H9 (cell line): ENCODE measurements around the gene MYL11. TPM values are rescaled to one million over a fixed set of nuclear protein-coding genes. Genes with fewer than 3 reads are reported as not detected.

ENCODE experiments used
- DNase-seq: peaks from one replicate; pipeline ENCODE4 v3.0.0-alpha.2; 2017
- H2AFZ ChIP-seq: one replicate; pipeline ENCODE4 v1.6.1; 2013; ENCODE audit warnings: mild to moderate bottlenecking, low read length, control low read depth, moderate library complexity
- H2AK5ac ChIP-seq: 2 replicates; pipeline ENCODE4 v1.6.1; 2013; ENCODE audit warnings: low read length, control low read depth, mixed read lengths; ENCODE audit not compliant: insufficient read length
- H2BK120ac ChIP-seq: one replicate; pipeline ENCODE4 v1.6.1; 2013; ENCODE audit warnings: low read depth, mild to moderate bottlenecking, low read length, control low read depth, inconsistent platforms; ENCODE audit not compliant: poor library complexity, severe bottlenecking
- H2BK12ac ChIP-seq: 2 replicates; pipeline ENCODE4 v1.6.1; 2013; ENCODE audit warnings: low read length, control low read depth, mixed read lengths, low read depth; ENCODE audit not compliant: insufficient read length
- H2BK15ac ChIP-seq: 2 replicates; pipeline ENCODE4 v1.6.1; 2013; ENCODE audit warnings: low read depth, low read length, control low read depth
- H2BK20ac ChIP-seq: one replicate; pipeline ENCODE4 v1.6.1; 2013; ENCODE audit warnings: low read depth, mild to moderate bottlenecking, low read length, control low read depth, inconsistent platforms; ENCODE audit not compliant: poor library complexity, severe bottlenecking
- H2BK5ac ChIP-seq: 2 replicates; pipeline ENCODE4 v1.6.1; 2013; ENCODE audit warnings: low read length, control low read depth, mixed read lengths; ENCODE audit not compliant: insufficient read length
- H3K14ac ChIP-seq: 2 replicates; pipeline ENCODE4 v1.6.1; 2013; ENCODE audit warnings: low read length, control low read depth; ENCODE audit not compliant: insufficient read depth
- H3K18ac ChIP-seq: 2 replicates; pipeline ENCODE4 v1.6.1; 2013; ENCODE audit warnings: low read depth, mild to moderate bottlenecking, mixed read lengths, low read length, control low read depth; ENCODE audit not compliant: insufficient read length
- H3K23ac ChIP-seq: 2 replicates; pipeline ENCODE4 v1.6.1; 2013; ENCODE audit warnings: low read length, control low read depth, mixed read lengths, low read depth; ENCODE audit not compliant: insufficient read length
- H3K23me2 ChIP-seq: 2 replicates; pipeline ENCODE4 v1.6.1; 2013; ENCODE audit warnings: low read depth, mild to moderate bottlenecking, mixed read lengths, low read length, control low read depth; ENCODE audit not compliant: insufficient read length, poor library complexity, severe bottlenecking
- H3K27ac ChIP-seq: 2 replicates; pipeline ENCODE4 v1.5.1; 2013; ENCODE audit warnings: low read length, control low read depth, mixed read lengths, low read depth; ENCODE audit not compliant: insufficient read length
- H3K27me3 ChIP-seq: 2 replicates; pipeline ENCODE4 v1.6.1; 2013; ENCODE audit warnings: low read length, control low read depth, inconsistent platforms; ENCODE audit not compliant: insufficient read depth
- H3K4ac ChIP-seq: 2 replicates; pipeline ENCODE4 v1.6.1; 2013; ENCODE audit warnings: low read depth, mild to moderate bottlenecking, control low read depth, inconsistent platforms, low read length, moderate library complexity
- H3K4me1 ChIP-seq: 2 replicates; pipeline ENCODE4 v1.6.1; 2013; ENCODE audit warnings: low read length, control low read depth, inconsistent platforms; ENCODE audit not compliant: insufficient read depth
- H3K4me2 ChIP-seq: 2 replicates; pipeline ENCODE4 v1.6.1; 2013; ENCODE audit warnings: low read length, control low read depth, mixed read lengths; ENCODE audit not compliant: insufficient read length, insufficient read depth
- H3K56ac ChIP-seq: 2 replicates; pipeline ENCODE4 v1.6.1; 2013; ENCODE audit warnings: low read depth, mild to moderate bottlenecking, mixed read lengths, low read length, control low read depth; ENCODE audit not compliant: insufficient read length
- H3K79me1 ChIP-seq: 2 replicates; pipeline ENCODE4 v1.6.1; 2013; ENCODE audit warnings: low read depth, mild to moderate bottlenecking, moderate library complexity, low read length, control low read depth, inconsistent platforms; ENCODE audit not compliant: insufficient read depth, poor library complexity, severe bottlenecking
- H3K79me2 ChIP-seq: 2 replicates; pipeline ENCODE4 v1.6.1; 2013; ENCODE audit warnings: low read length, control low read depth, inconsistent platforms; ENCODE audit not compliant: insufficient read depth
- H3K9ac ChIP-seq: 2 replicates; pipeline ENCODE4 v1.6.1; 2013; ENCODE audit warnings: low read length, control low read depth, mixed read lengths; ENCODE audit not compliant: insufficient read length; ENCODE audit errors: extremely low read depth
- H3K9me3 ChIP-seq: one replicate; pipeline ENCODE4 v1.6.1; 2013; ENCODE audit warnings: low read depth, low read length, inconsistent platforms; ENCODE audit not compliant: control insufficient read depth
- H3T11ph ChIP-seq: one replicate; pipeline ENCODE4 v1.6.1; 2013; ENCODE audit warnings: mild to moderate bottlenecking, low read length, control low read depth, inconsistent platforms
- H4K20me1 ChIP-seq: one replicate; pipeline ENCODE4 v1.6.1; 2013; ENCODE audit not compliant: control insufficient read depth, insufficient read length, insufficient read depth
- H4K5ac ChIP-seq: 2 replicates; pipeline ENCODE4 v1.6.1; 2013; ENCODE audit warnings: low read depth, mild to moderate bottlenecking, mixed read lengths, low read length, control low read depth; ENCODE audit not compliant: insufficient read length
- H4K8ac ChIP-seq: replicated peaks from 2 replicates; pipeline ENCODE4 v1.6.1; 2013; ENCODE audit warnings: low read length, control low read depth, mixed read lengths, low read depth; ENCODE audit not compliant: insufficient read length
- H4K91ac ChIP-seq: 2 replicates; pipeline ENCODE4 v1.6.1; 2013; ENCODE audit warnings: low read depth, mild to moderate bottlenecking, moderate library complexity, mixed read lengths, low read length, control low read depth; ENCODE audit not compliant: insufficient read length
- H3K27ac Mint-ChIP-seq, 3 experiments: 2 replicates in 2 of 3; 3 replicates in 1 of 3; pipeline ENCODE4 v1.8.0; 2020 to 2021; ENCODE audit warnings: mixed read lengths in 3 of 3, mild to moderate bottlenecking in 1 of 3, moderate library complexity in 1 of 3
- H3K27me3 Mint-ChIP-seq: 2 replicates; pipeline ENCODE4 v1.8.0; 2021; ENCODE audit warnings: low read depth, mild to moderate bottlenecking, moderate library complexity, mixed read lengths
- H3K36me3 Mint-ChIP-seq, 3 experiments: 2 replicates in 2 of 3; 3 replicates in 1 of 3; pipeline ENCODE4 v1.8.0; 2020 to 2021; ENCODE audit warnings: low read depth in 3 of 3, mixed read lengths in 3 of 3; ENCODE audit not compliant: insufficient read depth in 1 of 3
- H3K4me1 Mint-ChIP-seq, 2 experiments: 2 replicates each; pipeline ENCODE4 v1.8.0; 2020; ENCODE audit warnings: mixed read lengths in 2 of 2
- H3K4me3 Mint-ChIP-seq, 2 experiments: 2 replicates in 1 of 2; 3 replicates in 1 of 2; pipeline ENCODE4 v1.8.0; 2020 to 2021; ENCODE audit warnings: mild to moderate bottlenecking in 2 of 2, mixed read lengths in 2 of 2, moderate library complexity in 1 of 2
- H3K9me3 Mint-ChIP-seq, 2 experiments: 2 replicates in 1 of 2; 3 replicates in 1 of 2; pipeline ENCODE4 v1.8.0; 2020; ENCODE audit warnings: mild to moderate bottlenecking in 2 of 2, mixed read lengths in 2 of 2, moderate library complexity in 1 of 2
- WGBS: extraction: QIAGEN DNeasy Blood & Tissue Kit; methylation state at CpG from one replicate; pipeline ENCODE4 v1.1.7; 2013; ENCODE audit warnings: missing lambda C conversion rate, low lambda C conversion rate, mixed read lengths; ENCODE audit not compliant: insufficient read length; ENCODE audit errors: extremely low coverage; 5-methylcytosine and 5-hydroxymethylcytosine counted together
- total RNA-seq: library from RNA; stranded (reverse); gene quantifications from 2 replicates; pipeline ENCODE4 v1.2.1, GENCODE V29; 2021
- TF ChIP-seq, protein P1 (sequence below): fragments of 200-600 bp; sonication (generic); conservative IDR thresholded peaks from 3 replicates; pipeline ENCODE4 v1.8.0; 2021; ENCODE audit warnings: antibody characterized with exemption, mild to moderate bottlenecking

MYL11 gene
- total RNA-seq, 1 experiment from 2014 or later: 0.70 TPM

- H2BK20ac ChIP-seq: no peak within 1 kb of the TSS
- H2AFZ ChIP-seq: no peak within 1 kb of the TSS
- H3K9ac ChIP-seq: no peak within 1 kb of the TSS
- H3K14ac ChIP-seq: no peak within 1 kb of the TSS; the same call in 1 of the 2 replicates
- no peak within 1 kb of the TSS for H2BK15ac ChIP-seq
- no peak within 1 kb of the TSS for H4K5ac ChIP-seq
- H3K4me2 ChIP-seq: peak within 1 kb of the TSS; percentile 80
- H3K23ac ChIP-seq: no peak within 1 kb of the TSS
- DNase-seq: peak; percentile 100
- no peak within 1 kb of the TSS for H2BK5ac ChIP-seq
- H3K36me3 Mint-ChIP-seq: peaks cover 2 to 5% (median 4%) of the 10 kb centered on the region in 3 experiments; a peak in 6 of 7 replicates
- H3K4me1 ChIP-seq: peaks cover 6% of the 10 kb centered on the region
- H3K23me2 ChIP-seq: peaks cover 10% of the 10 kb centered on the region
- peak within 1 kb of the TSS; percentile 75 to 87 (median 82); a peak in 6 of 7 replicates for H3K27ac Mint-ChIP-seq
- no peaks in the 10 kb centered on the region for H3K27me3 ChIP-seq
- peak within 1 kb of the TSS; percentile 75 to 84 for H3K4me3 Mint-ChIP-seq
- H3K18ac ChIP-seq: no peak within 1 kb of the TSS
- H3K27me3 Mint-ChIP-seq: peaks cover 2% of the 10 kb centered on the region; the same call in 1 of the 2 replicates
- no peaks in the 10 kb centered on the region; the same call in none of the 2 replicates for H3K79me2 ChIP-seq
- H3K27ac ChIP-seq: no peak within 1 kb of the TSS
- peaks cover 35 to 43% of the 10 kb centered on the region in 2 experiments for H3K4me1 Mint-ChIP-seq
- H2BK12ac ChIP-seq: no peak within 1 kb of the TSS
- no peak within 1 kb of the TSS for H2AK5ac ChIP-seq
- whole genome bisulfite sequencing: no CpG with 5 or more reads among the region's 40 CpGs
- H3K79me1 ChIP-seq: peaks cover 3% of the 10 kb centered on the region
- no peak within 1 kb of the TSS for H3T11ph ChIP-seq
- no peak within 1 kb of the TSS for H3K4ac ChIP-seq
- no peak within 1 kb of the TSS for H4K91ac ChIP-seq
- no peaks in the 10 kb centered on the region for H3K9me3 ChIP-seq
- TF ChIP-seq, protein P1, sequence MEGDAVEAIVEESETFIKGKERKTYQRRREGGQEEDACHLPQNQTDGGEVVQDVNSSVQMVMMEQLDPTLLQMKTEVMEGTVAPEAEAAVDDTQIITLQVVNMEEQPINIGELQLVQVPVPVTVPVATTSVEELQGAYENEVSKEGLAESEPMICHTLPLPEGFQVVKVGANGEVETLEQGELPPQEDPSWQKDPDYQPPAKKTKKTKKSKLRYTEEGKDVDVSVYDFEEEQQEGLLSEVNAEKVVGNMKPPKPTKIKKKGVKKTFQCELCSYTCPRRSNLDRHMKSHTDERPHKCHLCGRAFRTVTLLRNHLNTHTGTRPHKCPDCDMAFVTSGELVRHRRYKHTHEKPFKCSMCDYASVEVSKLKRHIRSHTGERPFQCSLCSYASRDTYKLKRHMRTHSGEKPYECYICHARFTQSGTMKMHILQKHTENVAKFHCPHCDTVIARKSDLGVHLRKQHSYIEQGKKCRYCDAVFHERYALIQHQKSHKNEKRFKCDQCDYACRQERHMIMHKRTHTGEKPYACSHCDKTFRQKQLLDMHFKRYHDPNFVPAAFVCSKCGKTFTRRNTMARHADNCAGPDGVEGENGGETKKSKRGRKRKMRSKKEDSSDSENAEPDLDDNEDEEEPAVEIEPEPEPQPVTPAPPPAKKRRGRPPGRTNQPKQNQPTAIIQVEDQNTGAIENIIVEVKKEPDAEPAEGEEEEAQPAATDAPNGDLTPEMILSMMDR: peak; percentile 29; the same call in 1 of the 3 replicates
- no peak within 1 kb of the TSS for H4K8ac ChIP-seq
- H3K9me3 Mint-ChIP-seq: peaks cover 0 to 3% of the 10 kb centered on the region in 2 experiments; a peak in 3 of 5 replicates
- H3K56ac ChIP-seq: no peak within 1 kb of the TSS
- H4K20me1 ChIP-seq: no peaks in the 10 kb centered on the region
- H2BK120ac ChIP-seq: no peak within 1 kb of the TSS
Observed at GRCh38 chr16:30370456-30371247, 4.0 kb upstream of the MYL11 start, which contains the start of gene TBC1D10B. Gene TBC1D10B, minus strand, starts transcription at chr16:30370494. Its CDS starts 311 bp downstream, at chr16:30370183.
